ENCODE data around the gene RACK1.

GRCh38 chr5:181199881-181200638 is 43.6 kb downstream of the RACK1 start:
- TF ChIP-seq POLR2A (IDR thresholded peaks at IDR 0.05) (no peak), CTCF (IDR thresholded peaks at IDR 0.05) (no peak), POLR2AphosphoS5 (IDR thresholded peaks at IDR 0.05) (no peak)
